ENCODE results near the gene ARHGDIA. TPM values are rescaled to one million over a fixed set of nuclear protein-coding genes. Genes with fewer than 3 reads are reported as not detected.

Gene ARHGDIA
- polyA plus RNA-seq, 1 donor: 203 TPM

DNA sequence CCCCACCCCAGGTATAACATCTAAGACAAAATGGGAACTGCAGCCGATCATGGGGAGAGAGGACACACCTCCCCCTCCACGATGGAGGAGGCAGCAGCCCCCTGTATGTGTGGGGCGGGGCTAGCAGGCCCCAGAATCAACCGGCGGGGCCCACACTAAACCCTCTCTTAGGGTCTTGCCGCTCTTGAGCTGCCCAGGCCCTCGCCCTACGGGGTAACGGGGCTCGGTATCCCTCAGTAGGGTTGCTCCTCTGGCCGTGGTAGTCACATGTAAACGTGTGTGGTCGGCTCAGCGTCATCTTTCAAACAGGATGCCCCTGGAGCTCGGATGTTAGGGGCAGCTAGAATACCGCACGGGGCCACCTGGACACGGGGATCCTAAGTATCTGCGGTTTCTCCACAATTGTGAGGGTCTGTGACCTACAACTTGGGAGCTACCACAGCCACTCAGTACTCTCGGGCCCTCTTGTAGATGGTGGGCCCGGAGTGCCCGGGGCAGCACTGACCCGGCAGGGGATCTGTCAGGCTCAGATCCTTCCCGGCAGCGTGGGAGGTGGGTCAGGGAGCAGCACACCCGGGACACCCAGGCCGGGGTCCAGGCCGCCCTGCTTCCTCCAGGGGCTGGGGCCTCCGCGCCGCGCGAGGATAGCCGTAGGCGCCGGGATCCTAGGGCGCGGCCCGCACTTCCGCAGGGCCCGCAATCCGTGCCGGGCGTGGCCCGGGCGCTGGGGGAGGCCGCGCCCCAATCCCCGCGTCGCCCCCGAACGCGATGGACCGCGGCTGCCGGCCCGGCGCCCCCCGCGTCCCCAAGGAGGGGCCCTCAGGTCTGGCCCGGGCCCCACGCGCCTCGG, 781 bp downstream of the ARHGDIA start:
- no CpG with 5 or more reads among the region's 65 CpGs for WGBS (ENCODE audit: insufficient coverage, low lambda C conversion rate)
- H3K27me3 ChIP-seq (ENCODE audit: control insufficient read depth, insufficient read depth, low read length): no peaks in the 10 kb centered on the region
- peak overlapping the region; percentile 89 for H3K27ac ChIP-seq (ENCODE audit: low read length)
- peak in 1 of 2 donors; percentile 72 for DNase-seq
- H3K4me1 ChIP-seq (ENCODE audit: control insufficient read depth, insufficient read depth, low read length): peaks cover 53% of the 10 kb centered on the region
- peaks cover 13% of the 10 kb centered on the region for H3K9me3 ChIP-seq (ENCODE audit: control insufficient read depth, low read depth, low read length)
- peaks cover 38% of the 10 kb centered on the region for H3K36me3 ChIP-seq (ENCODE audit: control insufficient read depth, insufficient read depth, low read length)
- peak overlapping the region; percentile 85 for H3K4me3 ChIP-seq (ENCODE audit: low read length)

DNA sequence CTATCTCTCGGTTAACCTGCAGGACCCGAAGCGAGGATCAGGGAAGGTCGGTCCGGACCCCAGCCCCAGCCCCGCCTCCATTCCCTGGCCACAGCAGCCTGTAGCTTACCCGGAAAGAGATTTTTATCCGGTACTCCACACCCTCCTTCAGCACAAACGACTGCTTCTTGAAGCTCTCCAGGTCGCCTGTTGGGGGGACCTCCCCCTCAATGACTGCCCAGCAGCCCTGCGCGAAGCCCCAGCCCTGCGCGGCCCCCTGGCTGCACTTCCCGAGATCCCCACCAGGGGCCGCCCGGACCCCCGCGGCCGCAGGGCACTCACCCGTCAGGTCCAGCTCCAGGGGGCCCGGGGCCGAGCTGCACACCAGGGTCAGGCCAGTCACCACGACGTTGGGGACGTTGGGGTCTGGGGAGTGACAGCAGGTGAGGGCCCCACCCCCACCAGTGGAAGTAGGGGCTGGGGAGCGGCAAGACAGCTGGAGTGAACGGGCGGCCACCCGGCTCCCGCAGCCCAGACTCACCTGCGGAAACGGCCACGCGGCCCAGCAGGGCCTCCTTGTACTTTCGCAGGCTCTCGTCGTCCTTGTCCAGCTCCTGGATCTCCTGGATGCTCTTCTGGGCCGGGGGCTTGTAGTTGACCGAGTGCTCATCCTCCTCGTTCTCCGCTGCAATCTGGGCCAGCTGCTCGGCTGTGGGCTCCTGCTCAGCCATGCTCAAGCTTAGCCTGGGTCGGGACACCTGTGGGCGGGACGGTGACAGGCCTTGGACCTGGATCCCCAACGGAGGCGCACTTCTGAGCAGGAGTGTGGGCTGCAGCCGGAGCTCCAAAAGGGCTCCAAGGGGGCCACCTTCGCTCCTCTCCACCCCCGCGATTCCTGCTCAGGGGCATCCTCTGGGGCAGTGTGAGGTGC, 1.7 kb downstream of the ARHGDIA start:
- Histone ChIP-seq H3K36me3 (ENCODE audit: control insufficient read depth, insufficient read depth, low read length) (peaks cover 42% of the 10 kb centered on the region), H3K9me3 (ENCODE audit: control insufficient read depth, low read depth, low read length) (peaks cover 13% of the 10 kb centered on the region), H3K27ac (ENCODE audit: low read length) (peak overlapping the region; percentile 89), H3K27me3 (ENCODE audit: control insufficient read depth, insufficient read depth, low read length) (no peaks in the 10 kb centered on the region), H3K4me3 (ENCODE audit: low read length) (peak overlapping the region; percentile 85), H3K4me1 (ENCODE audit: control insufficient read depth, insufficient read depth, low read length) (peaks cover 59% of the 10 kb centered on the region)
- WGBS (ENCODE audit: insufficient coverage, low lambda C conversion rate): no CpG with 5 or more reads among the region's 52 CpGs
- DNase-seq: peak in 1 of 2 donors; percentile 48

- H3K4me3 ChIP-seq (ENCODE audit: low read length): no peak overlapping the region
- peak in 1 of 2 donors; percentile 33 for DNase-seq
- peaks cover 48% of the 10 kb centered on the region for H3K36me3 ChIP-seq (ENCODE audit: control insufficient read depth, insufficient read depth, low read length)
- H3K27me3 ChIP-seq (ENCODE audit: control insufficient read depth, insufficient read depth, low read length): no peaks in the 10 kb centered on the region
- peaks cover 13% of the 10 kb centered on the region for H3K9me3 ChIP-seq (ENCODE audit: control insufficient read depth, low read depth, low read length)
- H3K4me1 ChIP-seq (ENCODE audit: control insufficient read depth, insufficient read depth, low read length): peaks cover 65% of the 10 kb centered on the region
- no CpG with 5 or more reads among the region's 30 CpGs for WGBS (ENCODE audit: insufficient coverage, low lambda C conversion rate)
- peak overlapping the region; percentile 89 for H3K27ac ChIP-seq (ENCODE audit: low read length)
Measured at GRCh38 chr17:81868674-81869220, 2.4 kb downstream of the ARHGDIA start.

DNA sequence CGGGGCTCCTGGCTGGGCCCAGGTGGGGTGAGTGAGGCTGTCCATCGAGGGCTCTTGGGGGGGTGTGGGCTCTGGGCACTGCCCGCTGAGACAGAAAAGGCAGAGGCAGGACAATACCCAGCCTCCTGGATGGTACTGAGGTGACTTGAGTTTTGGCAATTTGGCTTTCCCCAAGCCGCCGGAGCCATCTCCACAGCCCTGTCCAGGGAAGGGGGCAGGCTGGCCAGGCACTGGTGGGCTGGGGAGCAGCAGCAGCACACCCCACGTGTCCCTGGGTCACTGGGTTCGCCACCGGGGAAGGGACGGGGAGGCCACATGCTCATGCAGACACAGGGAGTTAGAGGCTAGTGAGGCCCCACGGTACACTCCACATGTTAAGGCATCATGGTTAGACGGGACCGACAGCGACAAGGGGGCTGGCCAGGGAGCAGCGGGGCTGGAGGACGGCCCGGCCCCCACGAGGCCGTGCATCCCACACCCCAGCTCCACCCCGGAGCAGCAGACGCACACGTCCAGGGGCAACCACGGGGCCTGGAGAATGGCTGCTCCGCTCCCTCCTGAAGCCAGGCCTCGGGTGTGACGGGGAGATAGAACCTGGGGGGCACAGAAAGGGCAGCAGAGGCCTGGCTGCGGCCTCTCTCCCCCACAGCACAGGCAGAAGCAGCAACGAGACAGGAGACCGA, 3.0 kb downstream of the ARHGDIA start:
- Histone ChIP-seq H3K4me3 (ENCODE audit: low read length) (no peak overlapping the region), H3K9me3 (ENCODE audit: control insufficient read depth, low read depth, low read length) (peaks cover 13% of the 10 kb centered on the region), H3K4me1 (ENCODE audit: control insufficient read depth, insufficient read depth, low read length) (peaks cover 69% of the 10 kb centered on the region), H3K36me3 (ENCODE audit: control insufficient read depth, insufficient read depth, low read length) (peaks cover 51% of the 10 kb centered on the region), H3K27me3 (ENCODE audit: control insufficient read depth, insufficient read depth, low read length) (no peaks in the 10 kb centered on the region), H3K27ac (ENCODE audit: low read length) (peak overlapping the region; percentile 80)
- DNase-seq: peak in 1 of 2 donors; percentile 42
- WGBS (ENCODE audit: insufficient coverage, low lambda C conversion rate): no CpG with 5 or more reads among the region's 28 CpGs

GRCh38 chr17:81867170-81867990, 3.8 kb downstream of the ARHGDIA start:
- H3K27ac ChIP-seq (ENCODE audit: low read length): peak overlapping the region; percentile 80
- peak in 1 of 2 donors; percentile 62 for DNase-seq
- H3K9me3 ChIP-seq (ENCODE audit: control insufficient read depth, low read depth, low read length): peaks cover 13% of the 10 kb centered on the region
- H3K4me3 ChIP-seq (ENCODE audit: low read length): no peak overlapping the region
- no CpG with 5 or more reads among the region's 23 CpGs for WGBS (ENCODE audit: insufficient coverage, low lambda C conversion rate)
- H3K4me1 ChIP-seq (ENCODE audit: control insufficient read depth, insufficient read depth, low read length): peaks cover 75% of the 10 kb centered on the region
- H3K27me3 ChIP-seq (ENCODE audit: control insufficient read depth, insufficient read depth, low read length): no peaks in the 10 kb centered on the region
- H3K36me3 ChIP-seq (ENCODE audit: control insufficient read depth, insufficient read depth, low read length): peaks cover 53% of the 10 kb centered on the region

DNA sequence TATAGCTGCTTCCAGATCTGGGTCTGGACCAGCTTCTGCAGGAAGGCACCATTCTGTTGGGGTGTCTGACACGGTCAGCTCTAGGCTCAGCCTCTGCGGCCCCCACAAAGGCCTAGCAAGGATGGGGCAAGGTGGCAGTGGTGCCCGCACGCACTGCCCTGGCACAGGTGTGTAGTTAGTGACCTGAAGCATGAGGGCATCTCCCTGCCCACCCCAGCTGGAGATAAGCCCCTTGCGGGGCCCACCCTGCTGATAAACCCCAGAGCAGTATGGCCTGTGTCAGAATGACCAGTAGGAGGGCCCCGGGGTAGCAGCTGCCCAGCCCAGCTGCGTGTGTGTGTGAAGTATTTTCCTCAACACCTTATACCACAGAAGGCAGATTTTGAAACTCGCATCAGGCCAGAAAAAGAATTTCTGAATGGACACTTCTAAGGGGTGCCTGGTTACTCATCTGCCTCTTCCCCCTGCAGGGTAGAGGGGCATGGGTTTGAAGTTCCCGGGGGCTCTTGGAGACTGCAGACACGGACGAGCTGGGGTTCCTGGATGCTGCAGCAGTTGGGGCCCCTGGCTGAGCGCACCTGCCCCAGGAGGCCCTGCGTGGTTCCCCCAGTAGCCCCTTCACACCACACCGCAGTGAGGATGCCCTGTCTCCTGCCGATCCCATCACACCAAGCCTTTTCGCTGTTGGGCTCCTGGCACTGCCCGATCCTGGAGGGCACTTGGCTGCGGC, 4.5 kb downstream of the ARHGDIA start:
- Histone ChIP-seq H3K27ac (ENCODE audit: low read length) (peak overlapping the region; percentile 80), H3K36me3 (ENCODE audit: control insufficient read depth, insufficient read depth, low read length) (peaks cover 53% of the 10 kb centered on the region), H3K4me3 (ENCODE audit: low read length) (no peak overlapping the region), H3K4me1 (ENCODE audit: control insufficient read depth, insufficient read depth, low read length) (peaks cover 75% of the 10 kb centered on the region), H3K9me3 (ENCODE audit: control insufficient read depth, low read depth, low read length) (peaks cover 8% of the 10 kb centered on the region), H3K27me3 (ENCODE audit: control insufficient read depth, insufficient read depth, low read length) (no peaks in the 10 kb centered on the region)
- DNase-seq: no peak
- no CpG with 5 or more reads among the region's 18 CpGs for whole genome bisulfite sequencing (ENCODE audit: insufficient coverage, low lambda C conversion rate)

DNA sequence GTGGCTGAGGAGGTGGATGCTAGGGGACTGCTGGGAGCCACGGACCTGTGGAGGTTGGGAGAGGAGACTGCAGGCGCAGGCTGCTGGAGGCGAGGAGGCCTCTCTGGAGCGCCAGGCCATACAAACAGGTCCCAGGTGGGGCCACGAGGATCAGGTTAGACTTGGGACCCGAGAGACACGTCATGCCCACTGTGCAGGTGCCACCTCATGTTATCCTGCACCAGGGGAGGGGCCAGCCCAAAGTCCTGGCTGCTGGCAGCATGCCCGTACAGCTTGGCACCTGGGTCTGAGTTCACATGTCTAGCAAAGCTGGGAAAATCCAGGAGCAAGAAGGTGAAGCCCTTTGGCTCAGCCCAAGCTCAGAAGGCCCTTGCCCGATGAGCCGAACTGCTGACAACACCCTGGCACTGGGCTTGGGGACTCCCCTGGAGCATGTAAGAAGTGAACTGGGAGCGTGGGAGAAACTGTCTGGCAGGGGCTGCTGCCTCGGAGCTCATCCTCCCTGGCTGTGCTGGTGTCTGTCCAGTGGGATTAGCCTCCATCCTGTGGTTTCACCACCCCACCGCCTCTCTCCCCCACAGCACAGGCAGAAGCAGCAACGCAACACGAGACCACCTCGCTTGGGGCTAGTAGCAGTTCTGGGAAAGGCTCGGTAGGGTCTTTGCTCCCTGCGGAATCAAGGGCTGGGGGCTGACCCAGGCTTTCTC, 5.3 kb downstream of the ARHGDIA start:
- Histone ChIP-seq H3K4me1 (ENCODE audit: control insufficient read depth, insufficient read depth, low read length) (peaks cover 76% of the 10 kb centered on the region), H3K9me3 (ENCODE audit: control insufficient read depth, low read depth, low read length) (peaks cover 6% of the 10 kb centered on the region), H3K27ac (ENCODE audit: low read length) (peak overlapping the region; percentile 83), H3K4me3 (ENCODE audit: low read length) (no peak overlapping the region), H3K27me3 (ENCODE audit: control insufficient read depth, insufficient read depth, low read length) (no peaks in the 10 kb centered on the region), H3K36me3 (ENCODE audit: control insufficient read depth, insufficient read depth, low read length) (peaks cover 53% of the 10 kb centered on the region)
- peak; percentile 94 to 95 for DNase-seq
- WGBS (ENCODE audit: insufficient coverage, low lambda C conversion rate): no CpG with 5 or more reads among the region's 18 CpGs

GRCh38 chr17:81865358-81865732, 5.8 kb downstream of the ARHGDIA start:
- no peak overlapping the region for H3K4me3 ChIP-seq (ENCODE audit: low read length)
- H3K9me3 ChIP-seq (ENCODE audit: control insufficient read depth, low read depth, low read length): peaks cover 6% of the 10 kb centered on the region
- H3K27me3 ChIP-seq (ENCODE audit: control insufficient read depth, insufficient read depth, low read length): no peaks in the 10 kb centered on the region
- WGBS (ENCODE audit: insufficient coverage, low lambda C conversion rate): no CpG with 5 or more reads among the region's 8 CpGs
- H3K36me3 ChIP-seq (ENCODE audit: control insufficient read depth, insufficient read depth, low read length): peaks cover 53% of the 10 kb centered on the region
- no peak for DNase-seq
- peaks cover 76% of the 10 kb centered on the region for H3K4me1 ChIP-seq (ENCODE audit: control insufficient read depth, insufficient read depth, low read length)
- peak overlapping the region; percentile 83 for H3K27ac ChIP-seq (ENCODE audit: low read length)

All from large intestine (tissue), 3 donors.